A549 (cell line): ENCODE measurements around the gene C2orf42.

Experiments used
- CTCF ChIP-seq: fragments of >200 bp; sonication (Bioruptor Twin); formaldehyde crosslinking; IDR thresholded peaks from 3 replicates; pipeline ENCODE4 v1.5.1; 2016
- JUNB ChIP-seq: fragments of >200 bp; sonication (Bioruptor Twin); formaldehyde crosslinking; IDR thresholded peaks from 2 replicates; pipeline ENCODE4 v1.6.1; 2016
- RAD21 ChIP-seq, 2 experiments: fragments of >200 bp in 1 of 2; sonication (Bioruptor Twin) in 1 of 2; formaldehyde crosslinking in 1 of 2; IDR thresholded peaks in 1 of 2; conservative IDR thresholded peaks in 1 of 2; 2 replicates in 1 of 2; 3 replicates in 1 of 2; pipeline ENCODE4 v1.6.1; 2012 to 2018; ENCODE audit warnings: inconsistent platforms in 1 of 2
- REST ChIP-seq: fragments of 200-600 bp; sonication (generic); IDR thresholded peaks from 2 replicates; pipeline ENCODE4 v1.6.1; 2016; ENCODE audit warnings: antibody characterized with exemption, mild to moderate bottlenecking, moderate library complexity
- SMC3 ChIP-seq: fragments of >200 bp; sonication (Bioruptor Twin); formaldehyde crosslinking; IDR thresholded peaks from 3 replicates; pipeline ENCODE4 v1.6.1; 2018; ENCODE audit warnings: inconsistent platforms
- ZNF302 ChIP-seq: fragments of 250-450 bp; sonication (Bioruptor Pico); IDR thresholded peaks from 2 replicates; pipeline ENCODE4 v1.9.0; 2021; ENCODE audit warnings: inconsistent platforms, mild to moderate bottlenecking, moderate library complexity

GRCh38 chr2:70143314-70144150 lies 47.3 kb downstream of the C2orf42 start:
- TF ChIP-seq CTCF (no peak), REST (peak; percentile 47; the same call in 1 of the 2 replicates), ZNF302 (no peak), RAD21 (conservative IDR thresholded peaks at IDR 0.05 in 1 of 2, IDR thresholded peaks at IDR 0.05 in 1 of 2) (no peak), JUNB (no peak), SMC3 (no peak)
